ENCODE measurements around the gene EID2.

- TF ChIP-seq, protein P1, sequence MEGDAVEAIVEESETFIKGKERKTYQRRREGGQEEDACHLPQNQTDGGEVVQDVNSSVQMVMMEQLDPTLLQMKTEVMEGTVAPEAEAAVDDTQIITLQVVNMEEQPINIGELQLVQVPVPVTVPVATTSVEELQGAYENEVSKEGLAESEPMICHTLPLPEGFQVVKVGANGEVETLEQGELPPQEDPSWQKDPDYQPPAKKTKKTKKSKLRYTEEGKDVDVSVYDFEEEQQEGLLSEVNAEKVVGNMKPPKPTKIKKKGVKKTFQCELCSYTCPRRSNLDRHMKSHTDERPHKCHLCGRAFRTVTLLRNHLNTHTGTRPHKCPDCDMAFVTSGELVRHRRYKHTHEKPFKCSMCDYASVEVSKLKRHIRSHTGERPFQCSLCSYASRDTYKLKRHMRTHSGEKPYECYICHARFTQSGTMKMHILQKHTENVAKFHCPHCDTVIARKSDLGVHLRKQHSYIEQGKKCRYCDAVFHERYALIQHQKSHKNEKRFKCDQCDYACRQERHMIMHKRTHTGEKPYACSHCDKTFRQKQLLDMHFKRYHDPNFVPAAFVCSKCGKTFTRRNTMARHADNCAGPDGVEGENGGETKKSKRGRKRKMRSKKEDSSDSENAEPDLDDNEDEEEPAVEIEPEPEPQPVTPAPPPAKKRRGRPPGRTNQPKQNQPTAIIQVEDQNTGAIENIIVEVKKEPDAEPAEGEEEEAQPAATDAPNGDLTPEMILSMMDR (IDR thresholded peaks at IDR 0.05): peak; percentile 51
- TF ChIP-seq EZH2 (IDR thresholded peaks at IDR 0.05): no peak
These were observed 25.0 kb downstream of the EID2 start, which contains the start of gene SELENOV for GRCh38 chr19:39514840-39515550.
